ENCODE data around the gene HOXB9. TPM values are rescaled to one million over a fixed set of nuclear protein-coding genes. Genes with fewer than 3 reads are reported as not detected.

Gene HOXB9
- total and polyA plus RNA-seq, 2 donors from 2014 or later, result 29.2 to 45.8 TPM

DNA sequence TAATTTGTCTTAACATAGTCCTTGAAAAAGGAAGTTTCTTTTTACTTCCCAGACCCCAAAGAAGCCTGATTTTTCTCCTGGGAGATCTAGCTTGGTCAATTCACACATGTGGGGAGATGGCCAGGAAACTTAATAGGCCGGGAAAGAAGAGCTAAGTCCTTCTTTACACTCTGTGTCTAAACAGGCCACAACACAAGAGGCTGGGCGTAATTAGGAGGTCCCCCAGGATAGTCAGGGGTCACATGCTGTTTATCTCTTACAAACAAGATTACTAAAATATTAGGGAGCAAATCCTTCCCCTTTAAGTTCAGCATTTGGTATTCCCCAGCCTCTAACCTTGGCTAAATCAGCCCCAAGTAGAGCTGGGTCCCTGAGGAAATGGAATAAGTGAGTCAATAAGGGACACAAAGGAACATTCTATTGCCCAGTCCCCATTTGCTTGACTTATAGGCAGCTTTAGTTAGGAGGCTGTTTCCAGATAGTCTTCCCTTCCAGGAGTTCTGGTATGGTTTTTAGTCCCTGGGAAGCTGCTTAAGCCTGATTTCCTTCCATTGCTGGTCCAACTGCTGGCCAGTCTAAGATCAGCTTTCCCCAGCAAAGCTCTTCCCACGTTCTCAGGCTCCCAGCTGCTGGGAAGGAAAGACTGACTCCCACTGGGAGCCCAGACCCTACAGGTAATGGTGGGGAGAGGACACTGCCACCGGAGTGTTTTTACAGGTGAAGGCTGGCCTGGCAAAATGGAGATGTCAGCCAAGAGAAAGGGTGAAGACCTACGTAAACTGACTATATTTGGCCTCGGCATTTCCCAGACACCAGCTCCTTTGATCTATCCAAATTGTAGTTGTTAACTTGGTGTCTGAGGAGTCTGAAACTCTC, 14.1 kb upstream of the HOXB9 start:
- FAIRE-seq (no peak), DNase-seq (peak in 1 of 5 donors; percentile 29)
- H3K27me3 ChIP-seq (ENCODE audit: control insufficient read depth, insufficient read depth, low read length), result peaks cover 48% of the 10 kb centered on the region
- H3K4me3 ChIP-seq (ENCODE audit: low read length in 3 of 3), result no peak overlapping the region
- H3K9me3 ChIP-seq (ENCODE audit: control insufficient read depth in 2 of 3, insufficient read depth in 1 of 3, low read length in 3 of 3), result no peaks in the 10 kb centered on the region
- no peak for TF ChIP-seq CTCF (IDR thresholded peaks at IDR 0.05; ENCODE audit: borderline replicate concordance, extremely low read depth, insufficient read depth)
- intact Hi-C loops (cut with DNase I), result no loop called here
- no peak overlapping the region for H3K27ac ChIP-seq (ENCODE audit: low read depth in 2 of 2, low read length in 2 of 2)
- H3K4me1 ChIP-seq (ENCODE audit: control insufficient read depth in 2 of 3, insufficient read depth in 2 of 3, low read depth in 1 of 3, low read length in 3 of 3), result no peaks in the 10 kb centered on the region
- H3K36me3 ChIP-seq (ENCODE audit: control insufficient read depth in 2 of 3, insufficient read depth in 3 of 3, low read length in 3 of 3), result no peaks in the 10 kb centered on the region
- no peak overlapping the region for H3K9ac ChIP-seq (ENCODE audit: low read length in 3 of 3)

DNA sequence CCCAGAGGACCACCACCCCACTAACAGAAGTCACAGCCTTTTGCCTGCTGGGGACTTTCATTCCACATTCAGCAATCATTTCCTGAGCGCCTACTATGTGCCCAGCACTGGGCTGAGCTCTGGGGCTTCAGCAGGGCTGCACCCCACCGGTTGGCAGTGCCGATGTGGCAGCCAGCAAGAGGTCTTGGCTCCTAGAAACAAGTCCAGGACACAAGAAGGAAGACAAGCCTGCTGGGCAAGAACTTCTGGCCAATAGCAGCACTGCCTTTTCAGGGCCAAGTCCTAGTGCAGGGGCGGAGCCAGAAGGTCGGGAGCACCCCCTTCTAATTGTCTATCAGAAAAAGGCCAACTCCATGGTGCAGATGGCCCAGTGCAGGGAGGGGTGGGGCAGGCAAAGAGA, 13.0 kb upstream of the HOXB9 start:
- TF ChIP-seq CTCF (IDR thresholded peaks at IDR 0.05; ENCODE audit: borderline replicate concordance, extremely low read depth, insufficient read depth), result no peak
- Histone ChIP-seq H3K27me3 (ENCODE audit: control insufficient read depth, insufficient read depth, low read length) (peaks cover 51% of the 10 kb centered on the region), H3K9ac (ENCODE audit: low read length in 3 of 3) (no peak overlapping the region), H3K4me1 (ENCODE audit: control insufficient read depth in 2 of 3, insufficient read depth in 2 of 3, low read depth in 1 of 3, low read length in 3 of 3) (no peaks in the 10 kb centered on the region), H3K36me3 (ENCODE audit: control insufficient read depth in 2 of 3, insufficient read depth in 3 of 3, low read length in 3 of 3) (no peaks in the 10 kb centered on the region), H3K27ac (ENCODE audit: low read depth in 2 of 2, low read length in 2 of 2) (no peak overlapping the region), H3K9me3 (ENCODE audit: control insufficient read depth in 2 of 3, insufficient read depth in 1 of 3, low read length in 3 of 3) (no peaks in the 10 kb centered on the region), H3K4me3 (ENCODE audit: low read length in 3 of 3) (no peak overlapping the region)
- FAIRE-seq (no peak), DNase-seq (peak in 1 of 5 donors; percentile 38)
- intact Hi-C loops (cut with DNase I), result no loop called here

GRCh38 chr17:48637323-48638260, 11.4 kb upstream of the HOXB9 start:
- H3K9ac ChIP-seq (ENCODE audit: low read length in 3 of 3), result no peak overlapping the region
- intact Hi-C loops (cut with DNase I), result no loop called here
- no peaks in the 10 kb centered on the region for H3K36me3 ChIP-seq (ENCODE audit: control insufficient read depth in 2 of 3, insufficient read depth in 3 of 3, low read length in 3 of 3)
- no peaks in the 10 kb centered on the region for H3K4me1 ChIP-seq (ENCODE audit: control insufficient read depth in 2 of 3, insufficient read depth in 2 of 3, low read depth in 1 of 3, low read length in 3 of 3)
- peak in 1 of 5 donors; percentile 39 for DNase-seq
- peaks cover 43% of the 10 kb centered on the region for H3K27me3 ChIP-seq (ENCODE audit: control insufficient read depth, insufficient read depth, low read length)
- no peak for FAIRE-seq
- H3K9me3 ChIP-seq (ENCODE audit: control insufficient read depth in 2 of 3, insufficient read depth in 1 of 3, low read length in 3 of 3), result no peaks in the 10 kb centered on the region
- H3K27ac ChIP-seq (ENCODE audit: low read depth in 2 of 2, low read length in 2 of 2), result no peak overlapping the region
- no peak overlapping the region for H3K4me3 ChIP-seq (ENCODE audit: low read length in 3 of 3)
- no peak for TF ChIP-seq CTCF (IDR thresholded peaks at IDR 0.05; ENCODE audit: borderline replicate concordance, extremely low read depth, insufficient read depth)

Measured in kidney (tissue), 14 donors.